A549 (cell line): ENCODE results near the gene CNOT6. TPM values are rescaled to one million over a fixed set of nuclear protein-coding genes. Genes with fewer than 3 reads are reported as not detected.

Experiments used
- ATAC-seq, 2 experiments: fragments of 200-7000 bp in 1 of 2; fragments of >200 bp in 1 of 2; cut with Nextera tagmentation in 1 of 2; cut with Tn5 transposase in 1 of 2; 3 replicates each; pipeline versions ENCODE4 v1.8.0 to v1.9.1; 2018 to 2020; ENCODE audit warnings: mild to moderate bottlenecking in 1 of 2, moderate library complexity in 1 of 2
- CTCF ChIA-PET: fragments of 300-600 bp; sonication (Branson Sonifier 250); formaldehyde crosslinking; extraction: SDS; loops from one replicate; lab custom pipeline; 2021; ENCODE audit warnings: antibody characterized with exemption, inconsistent platforms; lab: Yijun Ruan, JAX
- POLR2A ChIA-PET: fragments of 350-600 bp; formaldehyde crosslinking; extraction: SDS; loops from one replicate; lab custom pipeline; 2021; ENCODE audit warnings: antibody characterized with exemption, inconsistent platforms; lab: Yijun Ruan, JAX
- DNase-seq, 2 experiments: peaks; one replicate each; pipeline versions ENCODE4 v3.0.0 to v3.0.0-alpha.2; 2011 to 2016; ENCODE audit warnings: low read depth in 1 of 2, low spot score in 1 of 2
- FAIRE-seq: peaks from 2 replicates; lab custom pipeline; 2011; peaks lifted over from hg19 to GRCh38; lab: Jason Lieb, UNC
- H3K27ac ChIP-seq, 2 experiments: fragments of >200 bp; sonication (Bioruptor Twin); formaldehyde crosslinking; 3 replicates each; pipeline ENCODE4 v1.5.1; 2016 to 2017
- H3K4me1 ChIP-seq: fragments of >200 bp; sonication (Bioruptor Twin); formaldehyde crosslinking; 3 replicates; pipeline ENCODE4 v1.6.1; 2016
- H3K4me2 ChIP-seq: fragments of >200 bp; sonication (Bioruptor Twin); formaldehyde crosslinking; 3 replicates; pipeline ENCODE4 v1.6.1; 2016
- H3K4me3 ChIP-seq: fragments of >200 bp; sonication (Bioruptor Twin); formaldehyde crosslinking; 3 replicates; pipeline ENCODE4 v1.5.1; 2016
- H3K9me3 ChIP-seq: fragments of >200 bp; sonication (Bioruptor Twin); formaldehyde crosslinking; 3 replicates; pipeline ENCODE4 v1.6.1; 2016
- CBX8 ChIP-seq: fragments of 200-600 bp; sonication (generic); IDR thresholded peaks from 2 replicates; pipeline ENCODE4 v1.6.1; 2016
- CEBPB ChIP-seq, 2 experiments: fragments of >200 bp in 1 of 2; sonication (Bioruptor Twin) in 1 of 2; formaldehyde crosslinking in 1 of 2; IDR thresholded peaks; 2 replicates each; pipeline ENCODE4 v1.6.1; 2012 to 2016
- CHD4 ChIP-seq: fragments of 200-600 bp; sonication (generic); IDR thresholded peaks from 2 replicates; pipeline ENCODE4 v1.6.1; 2016; ENCODE audit warnings: antibody characterized with exemption, mild to moderate bottlenecking, borderline replicate concordance
- EP300 ChIP-seq, 2 experiments: fragments of >200 bp; sonication (Bioruptor Twin); formaldehyde crosslinking; IDR thresholded peaks; 2 replicates in 1 of 2; 3 replicates in 1 of 2; pipeline ENCODE4 v1.6.1; 2016 to 2017
- ESRRA ChIP-seq: fragments of 150-350 bp; IDR thresholded peaks from 2 replicates; pipeline ENCODE4 v1.6.1; 2014; ENCODE audit warnings: mild to moderate bottlenecking, low read length, borderline replicate concordance
- FOSB ChIP-seq: fragments of 250-450 bp; sonication (Bioruptor Pico); IDR thresholded peaks from 2 replicates; pipeline ENCODE4 v1.5.0; 2020; ENCODE audit warnings: mild to moderate bottlenecking, moderate library complexity
- MAFK ChIP-seq: fragments of 450-650 bp; IDR thresholded peaks from 2 replicates; pipeline ENCODE4 v1.6.1; 2014; ENCODE audit not compliant: partially characterized antibody
- MAZ ChIP-seq: fragments of 150-350 bp; IDR thresholded peaks from 2 replicates; pipeline ENCODE4 v1.6.1; 2014; ENCODE audit warnings: antibody characterized with exemption, low read depth, low read length, borderline replicate concordance
- MYC ChIP-seq: IDR thresholded peaks from 2 replicates; pipeline ENCODE4 v1.6.1; 2012; ENCODE audit warnings: mild to moderate bottlenecking, inconsistent platforms, low read length, improper control_type of control experiment, borderline replicate concordance
- NR3C1 ChIP-seq: fragments of >200 bp; sonication (Bioruptor Twin); formaldehyde crosslinking; IDR thresholded peaks from 3 replicates; pipeline ENCODE4 v1.6.1; 2017
- PHF8 ChIP-seq: fragments of 200-600 bp; sonication (generic); IDR thresholded peaks from 2 replicates; pipeline ENCODE4 v1.6.1; 2016; ENCODE audit warnings: low read depth, mild to moderate bottlenecking, antibody characterized with exemption, moderate library complexity, borderline replicate concordance
- POLR2AphosphoS2 ChIP-seq: conservative IDR thresholded peaks from 2 replicates; pipeline ENCODE4 v1.6.1; 2012; ENCODE audit warnings: low read length, improper control_type of control experiment, inconsistent platforms
- RNF2 ChIP-seq: fragments of 200-600 bp; sonication (generic); IDR thresholded peaks from 2 replicates; pipeline ENCODE4 v1.6.1; 2016; ENCODE audit warnings: low read depth, mild to moderate bottlenecking, antibody characterized with exemption, moderate library complexity, borderline replicate concordance
- SREBF2 ChIP-seq: fragments of 450-650 bp; IDR thresholded peaks from 2 replicates; pipeline ENCODE4 v1.6.1; 2014; ENCODE audit warnings: mild to moderate bottlenecking, moderate library complexity
- TFCP2L1 ChIP-seq: fragments of 250-450 bp; sonication (Bioruptor Pico); IDR thresholded peaks from 2 replicates; pipeline ENCODE4 v1.5.0; 2021; ENCODE audit warnings: mild to moderate bottlenecking
- TP53 ChIP-seq: fragments of 250-450 bp; sonication (Bioruptor Pico); IDR thresholded peaks from 2 replicates; pipeline ENCODE4 v1.5.0; 2021; ENCODE audit warnings: mild to moderate bottlenecking, moderate library complexity
- ZC3H11A ChIP-seq: fragments of 450-650 bp; IDR thresholded peaks from 2 replicates; pipeline ENCODE4 v1.6.1; 2014; ENCODE audit warnings: antibody characterized with exemption, mild to moderate bottlenecking
- ZFP36 ChIP-seq: fragments of 450-650 bp; IDR thresholded peaks from 2 replicates; pipeline ENCODE4 v1.6.1; 2014; ENCODE audit warnings: borderline replicate concordance; ENCODE audit not compliant: partially characterized antibody
- ZNF302 ChIP-seq: fragments of 250-450 bp; sonication (Bioruptor Pico); IDR thresholded peaks from 2 replicates; pipeline ENCODE4 v1.9.0; 2021; ENCODE audit warnings: inconsistent platforms, mild to moderate bottlenecking, moderate library complexity
- ZSCAN20 ChIP-seq: fragments of 250-450 bp; sonication (Bioruptor Pico); IDR thresholded peaks from 2 replicates; pipeline ENCODE4 v1.8.0; 2022; ENCODE audit warnings: mild to moderate bottlenecking, moderate library complexity
- WGBS: methylation state at CpG from one replicate; pipeline ENCODE4 v1.1.6; 2017; ENCODE audit errors: missing lambda C conversion rate; 5-methylcytosine and 5-hydroxymethylcytosine counted together
- polyA plus RNA-seq, 4 experiments: library from polyadenylated mRNA; depleted of rRNA in 3 of 4; stranded (reverse); fragments of >200 nt; fragmentation: RNase III in 1 of 4; extraction: RNeasy Plus Mini Kit Qiagen cat#74134 plus additional on column Dnase treatment in 1 of 4; gene quantifications; 2 replicates in 3 of 4; 3 replicates in 1 of 4; pipeline ENCODE4 v1.2.3, GENCODE V29; 2011 to 2017
- TF ChIP-seq, protein P1 (sequence below): fragments of 200-600 bp; sonication (generic); IDR thresholded peaks from 2 replicates; pipeline ENCODE4 v1.6.1; 2016; ENCODE audit warnings: antibody characterized with exemption, mild to moderate bottlenecking, moderate library complexity
- TF ChIP-seq, protein P2 (sequence below): IDR thresholded peaks from 2 replicates; pipeline ENCODE4 v1.6.1; 2012; ENCODE audit warnings: low read depth, borderline replicate concordance
- TF ChIP-seq, protein P3 (sequence below): fragments of 250-450 bp; sonication (Bioruptor Pico); IDR thresholded peaks from 2 replicates; pipeline ENCODE4 v1.5.0; 2021; ENCODE audit warnings: mild to moderate bottlenecking, moderate library complexity, borderline replicate concordance
- TF ChIP-seq, protein P4 (sequence below): fragments of 450-650 bp; IDR thresholded peaks from 2 replicates; pipeline ENCODE4 v1.6.1; 2014; ENCODE audit warnings: antibody characterized with exemption

CNOT6 gene
- polyA plus RNA-seq, 2 of the 4 experiments (the other 2 are of a cell fraction): 18.2 to 28.5 TPM

DNA sequence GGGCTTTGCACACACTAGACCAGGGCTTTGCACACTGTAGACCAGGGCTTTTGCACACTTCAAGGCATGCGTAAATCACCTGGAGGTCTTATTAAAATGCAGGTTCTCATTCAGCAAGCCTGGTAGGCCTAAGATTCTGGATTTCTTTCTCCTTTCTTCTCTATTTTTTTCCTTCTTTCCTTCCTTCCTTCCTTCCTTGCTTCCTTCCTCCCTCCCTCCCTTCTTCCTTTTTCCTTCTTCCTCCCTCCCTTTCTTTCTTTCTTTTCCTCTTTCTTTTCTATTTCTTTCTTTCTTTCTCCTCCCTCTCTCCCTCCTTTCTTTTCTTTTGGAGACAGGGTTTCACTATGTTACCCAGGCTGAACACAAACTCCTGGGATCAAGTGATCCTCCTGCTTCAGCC lies 24.3 kb upstream of the CNOT6 start (continued):
- TF ChIP-seq, protein P1, sequence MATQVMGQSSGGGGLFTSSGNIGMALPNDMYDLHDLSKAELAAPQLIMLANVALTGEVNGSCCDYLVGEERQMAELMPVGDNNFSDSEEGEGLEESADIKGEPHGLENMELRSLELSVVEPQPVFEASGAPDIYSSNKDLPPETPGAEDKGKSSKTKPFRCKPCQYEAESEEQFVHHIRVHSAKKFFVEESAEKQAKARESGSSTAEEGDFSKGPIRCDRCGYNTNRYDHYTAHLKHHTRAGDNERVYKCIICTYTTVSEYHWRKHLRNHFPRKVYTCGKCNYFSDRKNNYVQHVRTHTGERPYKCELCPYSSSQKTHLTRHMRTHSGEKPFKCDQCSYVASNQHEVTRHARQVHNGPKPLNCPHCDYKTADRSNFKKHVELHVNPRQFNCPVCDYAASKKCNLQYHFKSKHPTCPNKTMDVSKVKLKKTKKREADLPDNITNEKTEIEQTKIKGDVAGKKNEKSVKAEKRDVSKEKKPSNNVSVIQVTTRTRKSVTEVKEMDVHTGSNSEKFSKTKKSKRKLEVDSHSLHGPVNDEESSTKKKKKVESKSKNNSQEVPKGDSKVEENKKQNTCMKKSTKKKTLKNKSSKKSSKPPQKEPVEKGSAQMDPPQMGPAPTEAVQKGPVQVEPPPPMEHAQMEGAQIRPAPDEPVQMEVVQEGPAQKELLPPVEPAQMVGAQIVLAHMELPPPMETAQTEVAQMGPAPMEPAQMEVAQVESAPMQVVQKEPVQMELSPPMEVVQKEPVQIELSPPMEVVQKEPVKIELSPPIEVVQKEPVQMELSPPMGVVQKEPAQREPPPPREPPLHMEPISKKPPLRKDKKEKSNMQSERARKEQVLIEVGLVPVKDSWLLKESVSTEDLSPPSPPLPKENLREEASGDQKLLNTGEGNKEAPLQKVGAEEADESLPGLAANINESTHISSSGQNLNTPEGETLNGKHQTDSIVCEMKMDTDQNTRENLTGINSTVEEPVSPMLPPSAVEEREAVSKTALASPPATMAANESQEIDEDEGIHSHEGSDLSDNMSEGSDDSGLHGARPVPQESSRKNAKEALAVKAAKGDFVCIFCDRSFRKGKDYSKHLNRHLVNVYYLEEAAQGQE: no peak
- TF ChIP-seq ZNF302 (CRISPR knock-in tag): no peak
- TF ChIP-seq MAFK: no peak
- no peak for TF ChIP-seq MYC
- TF ChIP-seq TP53 (CRISPR knock-in tag): no peak
- no peak for TF ChIP-seq FOSB
- no peak for TF ChIP-seq PHF8

DNA sequence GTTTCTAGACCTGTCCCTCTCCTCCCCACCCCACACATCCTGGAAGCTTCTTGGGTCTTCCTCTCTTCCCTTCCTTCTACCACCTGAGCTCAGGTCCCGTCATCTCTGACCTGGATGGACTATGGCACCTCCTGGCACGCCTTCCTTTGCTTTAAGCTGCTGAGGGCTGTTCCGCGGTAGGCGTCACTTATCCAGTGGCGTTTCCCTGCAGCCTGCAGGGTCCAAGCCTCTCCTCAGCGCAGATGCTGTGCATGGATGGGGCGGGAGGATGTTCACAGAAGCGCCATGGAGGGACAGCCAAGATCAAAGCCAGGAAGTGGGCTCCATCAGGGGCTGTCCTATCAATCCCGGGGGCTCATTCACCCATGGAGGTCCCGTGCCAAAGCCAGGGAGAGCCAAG lies 23.8 kb upstream of the CNOT6 start:
- H3K4me1 ChIP-seq: peaks cover 44% of the 10 kb centered on the region
- WGBS: 81% methylated on average over 11 of the region's 11 CpGs
- TF ChIP-seq ESRRA (no peak), CHD4 (no peak), CBX8 (no peak), ZFP36 (no peak), MAZ (no peak), EP300 (IDR thresholded peaks at IDR 0.05) (no peak), ZC3H11A (no peak), ZSCAN20 (CRISPR knock-in tag) (no peak), TFCP2L1 (CRISPR knock-in tag) (no peak), SREBF2 (no peak), CEBPB (IDR thresholded peaks at IDR 0.05) (no peak), RNF2 (no peak), NR3C1 (no peak), POLR2AphosphoS2 (no peak), ZNF302 (CRISPR knock-in tag) (no peak)
- TF ChIP-seq, protein P2, sequence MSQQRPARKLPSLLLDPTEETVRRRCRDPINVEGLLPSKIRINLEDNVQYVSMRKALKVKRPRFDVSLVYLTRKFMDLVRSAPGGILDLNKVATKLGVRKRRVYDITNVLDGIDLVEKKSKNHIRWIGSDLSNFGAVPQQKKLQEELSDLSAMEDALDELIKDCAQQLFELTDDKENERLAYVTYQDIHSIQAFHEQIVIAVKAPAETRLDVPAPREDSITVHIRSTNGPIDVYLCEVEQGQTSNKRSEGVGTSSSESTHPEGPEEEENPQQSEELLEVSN: no peak
- TF ChIP-seq, protein P3, sequence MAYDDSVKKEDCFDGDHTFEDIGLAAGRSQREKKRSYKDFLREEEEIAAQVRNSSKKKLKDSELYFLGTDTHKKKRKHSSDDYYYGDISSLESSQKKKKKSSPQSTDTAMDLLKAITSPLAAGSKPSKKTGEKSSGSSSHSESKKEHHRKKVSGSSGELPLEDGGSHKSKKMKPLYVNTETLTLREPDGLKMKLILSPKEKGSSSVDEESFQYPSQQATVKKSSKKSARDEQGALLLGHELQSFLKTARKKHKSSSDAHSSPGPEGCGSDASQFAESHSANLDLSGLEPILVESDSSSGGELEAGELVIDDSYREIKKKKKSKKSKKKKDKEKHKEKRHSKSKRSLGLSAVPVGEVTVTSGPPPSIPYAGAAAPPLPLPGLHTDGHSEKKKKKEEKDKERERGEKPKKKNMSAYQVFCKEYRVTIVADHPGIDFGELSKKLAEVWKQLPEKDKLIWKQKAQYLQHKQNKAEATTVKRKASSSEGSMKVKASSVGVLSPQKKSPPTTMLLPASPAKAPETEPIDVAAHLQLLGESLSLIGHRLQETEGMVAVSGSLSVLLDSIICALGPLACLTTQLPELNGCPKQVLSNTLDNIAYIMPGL (CRISPR knock-in tag): no peak
- TF ChIP-seq, protein P4, sequence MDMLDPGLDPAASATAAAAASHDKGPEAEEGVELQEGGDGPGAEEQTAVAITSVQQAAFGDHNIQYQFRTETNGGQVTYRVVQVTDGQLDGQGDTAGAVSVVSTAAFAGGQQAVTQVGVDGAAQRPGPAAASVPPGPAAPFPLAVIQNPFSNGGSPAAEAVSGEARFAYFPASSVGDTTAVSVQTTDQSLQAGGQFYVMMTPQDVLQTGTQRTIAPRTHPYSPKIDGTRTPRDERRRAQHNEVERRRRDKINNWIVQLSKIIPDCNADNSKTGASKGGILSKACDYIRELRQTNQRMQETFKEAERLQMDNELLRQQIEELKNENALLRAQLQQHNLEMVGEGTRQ: no peak
- ChIA-PET CTCF (interaction anchor here (0.6 to 23.6 kb wide), 30 partner anchors 9 to 343 kb away, joined by 3 to 344 read pairs (median 6); partner anchors contain the start of gene MAPK9), POLR2A (no interaction called here)
- DNase-seq (no peak), FAIRE-seq (no peak), ATAC-seq (no peak)
- H3K4me2 ChIP-seq: peak overlapping the region; percentile 31; the same call in 2 of the 3 replicates
- peak overlapping the region in 1 of 2 experiments; percentile 61; a peak in 4 of 6 replicates for H3K27ac ChIP-seq
- H3K4me3 ChIP-seq: no peak overlapping the region
- H3K9me3 ChIP-seq: no peaks in the 10 kb centered on the region
